Measurements from ENCODE around the gene ADAMTSL2. TPM values are rescaled to one million over a fixed set of nuclear protein-coding genes. Genes with fewer than 3 reads are reported as not detected.

Gene ADAMTSL2
- total RNA-seq, 4 donors from 2014 or later: 0.64 to 2.4 (median 1.5) TPM

DNA sequence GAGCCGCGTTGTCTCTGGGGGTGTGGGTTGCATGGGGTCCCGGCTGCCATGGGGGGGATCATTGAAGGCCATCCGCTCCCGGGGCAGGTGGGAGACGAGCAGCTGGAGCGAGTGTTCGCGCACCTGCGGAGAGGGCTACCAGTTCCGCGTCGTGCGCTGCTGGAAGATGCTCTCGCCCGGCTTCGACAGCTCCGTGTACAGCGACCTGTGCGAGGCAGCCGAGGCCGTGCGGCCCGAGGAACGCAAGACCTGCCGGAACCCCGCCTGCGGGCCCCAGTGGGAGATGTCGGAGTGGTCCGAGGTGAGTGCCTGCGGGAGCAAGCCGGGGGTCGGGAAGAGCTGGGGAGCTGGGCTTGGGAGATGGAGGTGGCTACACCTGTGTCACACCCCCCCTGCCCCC lies 33.7 kb downstream of the ADAMTSL2 start:
- in situ Hi-C loops (cut with MboI; ENCODE audit: low pct_ligation_motif_present in 1 of 4, low pct_unique_long_range_greater_than_20kb in 1 of 4, low sequenced_read_pairs in 3 of 4) (no loop called here), intact Hi-C loops (cut with DNase I; ENCODE audit: low total_unique reads) (no loop called here)
- peaks cover 3 to 22% (median 5%) of the 10 kb centered on the region in 4 donors for H3K4me1 ChIP-seq
- no peaks in the 10 kb centered on the region for H3K27me3 ChIP-seq
- 91 to 93% methylated on average over 7 to 33 of the region's 33 CpGs for WGBS, 2 donors (ENCODE audit: low coverage in 1 of 2)
- H3K4me3 ChIP-seq: no peak overlapping the region
- TF ChIP-seq POLR2AphosphoS5 (IDR thresholded peaks at IDR 0.05): no peak
- no peak for TF ChIP-seq CTCF (IDR thresholded peaks at IDR 0.05)
- TF ChIP-seq POLR2A (IDR thresholded peaks at IDR 0.05): no peak
- TF ChIP-seq EP300 (IDR thresholded peaks at IDR 0.05; ENCODE audit: low read depth): no peak
- DNase-seq: no peak
- no peaks in the 10 kb centered on the region for H3K36me3 ChIP-seq
- H3K27ac ChIP-seq: no peak overlapping the region
- no peaks in the 10 kb centered on the region for H3K9me3 ChIP-seq

- Histone ChIP-seq H3K4me3 (no peak overlapping the region), H3K27ac (no peak overlapping the region), H3K9me3 (no peaks in the 10 kb centered on the region), H3K4me1 (peaks cover 0 to 21% (median 3%) of the 10 kb centered on the region in 4 donors), H3K36me3 (no peaks in the 10 kb centered on the region), H3K27me3 (no peaks in the 10 kb centered on the region)
- intact Hi-C loops (cut with DNase I; ENCODE audit: low total_unique reads): no loop called here
- no peak for DNase-seq
- in situ Hi-C loops (cut with MboI; ENCODE audit: low pct_ligation_motif_present in 1 of 4, low pct_unique_long_range_greater_than_20kb in 1 of 4, low sequenced_read_pairs in 3 of 4): no loop called here
- 72 to 88% methylated on average over 5 to 14 of the region's 14 CpGs for WGBS, 2 donors (ENCODE audit: low coverage in 1 of 2)
- TF ChIP-seq CTCF (IDR thresholded peaks at IDR 0.05) (no peak), POLR2AphosphoS5 (IDR thresholded peaks at IDR 0.05) (no peak), EP300 (IDR thresholded peaks at IDR 0.05; ENCODE audit: low read depth) (no peak), POLR2A (IDR thresholded peaks at IDR 0.05) (no peak)
These were observed 34.7 kb downstream of the ADAMTSL2 start for GRCh38 chr9:133569121-133569785.

GRCh38 chr9:133569891-133570690 lies 35.6 kb downstream of the ADAMTSL2 start:
- TF ChIP-seq POLR2AphosphoS5 (IDR thresholded peaks at IDR 0.05) (no peak), POLR2A (IDR thresholded peaks at IDR 0.05) (no peak), EP300 (IDR thresholded peaks at IDR 0.05; ENCODE audit: low read depth) (no peak), CTCF (IDR thresholded peaks at IDR 0.05) (no peak)
- Histone ChIP-seq H3K4me1 (peaks cover 0 to 16% (median 3%) of the 10 kb centered on the region in 4 donors), H3K9me3 (no peaks in the 10 kb centered on the region), H3K27me3 (no peaks in the 10 kb centered on the region), H3K4me3 (no peak overlapping the region), H3K36me3 (no peaks in the 10 kb centered on the region), H3K27ac (no peak overlapping the region)
- intact Hi-C loops (cut with DNase I; ENCODE audit: low total_unique reads) (no loop called here), in situ Hi-C loops (cut with MboI; ENCODE audit: low pct_ligation_motif_present in 1 of 4, low pct_unique_long_range_greater_than_20kb in 1 of 4, low sequenced_read_pairs in 3 of 4) (no loop called here)
- WGBS, 2 donors (ENCODE audit: low coverage in 1 of 2): 84 to 100% methylated on average over 1 to 32 of the region's 36 CpGs
- DNase-seq: no peak

- Histone ChIP-seq H3K36me3 (no peaks in the 10 kb centered on the region), H3K27me3 (no peaks in the 10 kb centered on the region), H3K4me1 (peaks cover 0 to 12% (median 3%) of the 10 kb centered on the region in 4 donors), H3K4me3 (no peak overlapping the region), H3K9me3 (no peaks in the 10 kb centered on the region), H3K27ac (no peak overlapping the region)
- DNase-seq: no peak
- intact Hi-C loops (cut with DNase I; ENCODE audit: low total_unique reads) (no loop called here), in situ Hi-C loops (cut with MboI; ENCODE audit: low pct_ligation_motif_present in 1 of 4, low pct_unique_long_range_greater_than_20kb in 1 of 4, low sequenced_read_pairs in 3 of 4) (no loop called here)
- 81% methylated on average over 16 of the region's 16 CpGs; no CpG with 5 or more reads in 1 of the 2 donors for WGBS, 2 donors (ENCODE audit: low coverage in 1 of 2)
- no peak for TF ChIP-seq POLR2A (IDR thresholded peaks at IDR 0.05)
- TF ChIP-seq CTCF (IDR thresholded peaks at IDR 0.05): no peak
- TF ChIP-seq EP300 (IDR thresholded peaks at IDR 0.05; ENCODE audit: low read depth): no peak
- TF ChIP-seq POLR2AphosphoS5 (IDR thresholded peaks at IDR 0.05): no peak
These were observed 36.2 kb downstream of the ADAMTSL2 start for GRCh38 chr9:133570691-133571080.
